ENCODE results near the gene PCCA.

DNA sequence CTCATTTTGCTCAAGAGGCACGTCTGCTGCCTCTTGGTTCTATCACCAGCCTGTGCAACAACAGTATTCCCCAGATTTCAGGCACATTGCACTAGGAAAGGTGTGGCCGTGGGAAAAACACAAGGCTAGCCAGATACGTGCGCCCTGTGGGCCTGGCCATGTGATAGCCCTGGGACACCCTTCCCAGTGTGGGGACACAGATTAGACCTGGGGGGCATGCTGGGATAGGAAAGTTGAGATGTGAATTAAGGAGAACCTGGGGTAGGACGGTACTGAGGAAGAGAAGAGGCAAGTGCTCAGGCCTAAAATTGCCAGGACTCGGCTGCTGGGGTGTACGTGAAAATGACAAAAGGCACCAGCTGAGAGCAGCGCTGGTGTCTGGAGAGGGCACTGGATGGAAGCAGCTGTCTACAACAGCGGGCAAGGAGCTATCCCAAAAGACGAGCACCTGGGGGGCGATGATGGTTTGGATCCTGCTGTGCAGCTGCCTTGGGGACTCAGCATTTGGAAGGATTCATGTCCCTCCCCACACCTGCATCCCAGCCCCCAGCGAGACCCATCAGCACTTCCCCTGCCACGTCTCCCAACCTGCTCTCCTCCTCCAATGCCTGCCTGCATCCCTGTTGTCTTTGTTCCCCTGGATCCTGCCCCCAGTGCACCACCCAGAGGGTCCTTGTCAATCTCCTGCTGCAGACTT lies 445.4 kb downstream of the PCCA start:
- TF ChIP-seq SP1 (IDR thresholded peaks at IDR 0.05), result no peak
- TF ChIP-seq FOXM1 (IDR thresholded peaks at IDR 0.05; ENCODE audit: borderline replicate concordance), result no peak
